IMR-90 (cell line): ENCODE data around the gene ROBO1. TPM values are rescaled to one million over a fixed set of nuclear protein-coding genes. Genes with fewer than 3 reads are reported as not detected.

Experiments used
- ATAC-seq: fragments of 200-7000 bp; cut with Tn5 transposase; 2 replicates; pipeline ENCODE4 v1.9.1; 2020; ENCODE audit warnings: low read depth, mild to moderate bottlenecking, moderate library complexity
- BruUV-seq: library from RNA; stranded (reverse); fragments of 400-500 nt; replicated peaks from 2 replicates; lab custom pipeline; 2021; lab: Mats Ljungman, UMichigan
- CTCF ChIA-PET: fragments of 300-600 bp; formaldehyde crosslinking; extraction: SDS; loops from one replicate; lab custom pipeline; 2021; ENCODE audit warnings: antibody characterized with exemption; lab: Yijun Ruan, JAX
- POLR2A ChIA-PET: fragments of 300-600 bp; sonication (Branson Sonifier 250); formaldehyde crosslinking; loops from one replicate; lab custom pipeline; 2022; ENCODE audit warnings: antibody characterized with exemption; ENCODE audit not compliant: unreplicated experiment; lab: Charles Lee
- DNase-seq: peaks from one replicate; pipeline ENCODE4 v3.0.0; 2013
- H2AFZ ChIP-seq: replicated peaks from 2 replicates; pipeline ENCODE3; 2013; ENCODE audit warnings: low read length, mild to moderate bottlenecking; ENCODE audit not compliant: poor library complexity
- H2AK5ac ChIP-seq: 2 replicates; pipeline ENCODE4 v1.6.1; 2013; ENCODE audit warnings: low read depth, low read length, inconsistent platforms
- H2AK9ac ChIP-seq: replicated peaks from 2 replicates; pipeline ENCODE3; 2013; ENCODE audit warnings: mild to moderate bottlenecking, low read depth, low read length, moderate library complexity; ENCODE audit not compliant: poor library complexity
- H2BK120ac ChIP-seq: 2 replicates; pipeline ENCODE4 v1.6.1; 2013; ENCODE audit warnings: low read depth, low read length, inconsistent platforms
- H2BK15ac ChIP-seq: 3 replicates; pipeline ENCODE4 v1.6.1; 2013; ENCODE audit warnings: low read depth, low read length, inconsistent platforms
- H2BK20ac ChIP-seq: 2 replicates; pipeline ENCODE4 v1.6.1; 2013; ENCODE audit warnings: low read depth, mild to moderate bottlenecking, inconsistent platforms, low read length, moderate library complexity
- H2BK5ac ChIP-seq: 2 replicates; pipeline ENCODE4 v1.6.1; 2013; ENCODE audit warnings: mild to moderate bottlenecking, low read depth, low read length, inconsistent platforms; ENCODE audit not compliant: poor library complexity, severe bottlenecking
- H3K14ac ChIP-seq: replicated peaks from 2 replicates; pipeline ENCODE4 v1.6.1; 2013; ENCODE audit warnings: low read depth, low read length, inconsistent platforms
- H3K18ac ChIP-seq: 2 replicates; pipeline ENCODE4 v1.6.1; 2013; ENCODE audit warnings: low read depth, low read length, control low read depth
- H3K23ac ChIP-seq: 2 replicates; pipeline ENCODE4 v1.6.1; 2013; ENCODE audit warnings: low read depth, low read length, inconsistent platforms
- H3K27ac ChIP-seq: 2 replicates; pipeline ENCODE4 v1.5.1; 2013; ENCODE audit warnings: mild to moderate bottlenecking, control low read depth, low read length; ENCODE audit not compliant: insufficient read depth
- H3K27me3 ChIP-seq: 2 replicates; pipeline ENCODE4 v1.6.1; 2013; ENCODE audit warnings: low read length; ENCODE audit not compliant: control insufficient read depth, insufficient read depth
- H3K36me3 ChIP-seq: 2 replicates; pipeline ENCODE4 v1.6.1; 2013; ENCODE audit warnings: low read length, mixed read lengths; ENCODE audit not compliant: control insufficient read depth, insufficient read depth
- H3K4ac ChIP-seq: 2 replicates; pipeline ENCODE4 v1.6.1; 2013; ENCODE audit warnings: low read depth, low read length, inconsistent platforms
- H3K4me1 ChIP-seq: 2 replicates; pipeline ENCODE4 v1.6.1; 2013; ENCODE audit warnings: low read length, mixed read lengths; ENCODE audit not compliant: control insufficient read depth, insufficient read depth
- H3K4me2 ChIP-seq: 2 replicates; pipeline ENCODE4 v1.6.1; 2013; ENCODE audit warnings: low read depth, mild to moderate bottlenecking, control low read depth, low read length, moderate library complexity
- H3K4me3 ChIP-seq: 2 replicates; pipeline ENCODE4 v1.5.1; 2013; ENCODE audit warnings: low read depth, mild to moderate bottlenecking, control low read depth, low read length, moderate library complexity; ENCODE audit not compliant: insufficient read depth
- H3K56ac ChIP-seq: 2 replicates; pipeline ENCODE4 v1.6.1; 2013; ENCODE audit warnings: low read length, inconsistent platforms; ENCODE audit not compliant: insufficient read depth; ENCODE audit errors: extremely low read depth
- H3K79me1 ChIP-seq, 2 experiments: 2 replicates each; pipeline ENCODE4 v1.6.1; 2013; ENCODE audit warnings: low read length in 2 of 2, inconsistent platforms in 1 of 2, low read depth in 1 of 2
- H3K9ac ChIP-seq: 2 replicates; pipeline ENCODE4 v1.6.1; 2013; ENCODE audit warnings: low read depth, low read length, control low read depth
- H3K9me1 ChIP-seq: 2 replicates; pipeline ENCODE4 v1.6.1; 2013; ENCODE audit warnings: low read length, inconsistent platforms; ENCODE audit not compliant: insufficient read depth
- H3K9me3 ChIP-seq: 2 replicates; pipeline ENCODE4 v1.6.1; 2013; ENCODE audit warnings: low read length; ENCODE audit not compliant: control insufficient read depth, insufficient read depth
- H4K20me1 ChIP-seq: 2 replicates; pipeline ENCODE4 v1.6.1; 2013; ENCODE audit warnings: low read length, inconsistent platforms; ENCODE audit not compliant: insufficient read depth
- H4K5ac ChIP-seq: 2 replicates; pipeline ENCODE4 v1.6.1; 2013; ENCODE audit warnings: mild to moderate bottlenecking, low read depth, low read length, control low read depth
- H4K8ac ChIP-seq, 2 experiments: 2 replicates each; pipeline ENCODE4 v1.6.1; 2013; ENCODE audit warnings: low read depth in 2 of 2, low read length in 2 of 2, control low read depth in 1 of 2, inconsistent platforms in 1 of 2
- H4K91ac ChIP-seq: 2 replicates; pipeline ENCODE4 v1.6.1; 2013; ENCODE audit warnings: low read depth, low read length, inconsistent platforms; ENCODE audit not compliant: insufficient read depth
- CEBPB ChIP-seq: IDR thresholded peaks from 2 replicates; pipeline ENCODE4 v1.6.1; 2012; ENCODE audit warnings: low read depth, low read length, improper control_type of control experiment
- FOS ChIP-seq: fragments of 150-350 bp; IDR thresholded peaks from 2 replicates; pipeline ENCODE4 v1.6.1; 2016; ENCODE audit warnings: low read depth, low read length
- MAFK ChIP-seq: IDR thresholded peaks from 2 replicates; pipeline ENCODE4 v1.6.1; 2012; ENCODE audit warnings: low read depth, low read length, improper control_type of control experiment
- NFE2L2 ChIP-seq: fragments of 150-350 bp; IDR thresholded peaks from 2 replicates; pipeline ENCODE4 v1.6.1; 2016; ENCODE audit warnings: low read depth, mild to moderate bottlenecking, low read length
- POLR2A ChIP-seq: IDR thresholded peaks from 2 replicates; pipeline ENCODE4 v1.6.1; 2012; ENCODE audit warnings: mild to moderate bottlenecking, low read depth, low read length
- RAD21 ChIP-seq: IDR thresholded peaks from 2 replicates; pipeline ENCODE4 v1.6.1; 2012; ENCODE audit warnings: low read length, improper control_type of control experiment
- SMC3 ChIP-seq: fragments of 150-350 bp; IDR thresholded peaks from 2 replicates; pipeline ENCODE4 v1.6.1; 2016; ENCODE audit warnings: low read depth, mild to moderate bottlenecking, antibody characterized with exemption, low read length, moderate library complexity
- whole genome bisulfite sequencing, 2 experiments: methylation state at CpG; one replicate each; pipeline versions ENCODE4 v1.1.5 to v1.1.7; 2013; ENCODE audit warnings: missing lambda C conversion rate in 2 of 2; ENCODE audit not compliant: insufficient read length in 1 of 2; ENCODE audit errors: extremely low coverage in 2 of 2; 5-methylcytosine and 5-hydroxymethylcytosine counted together
- dilution Hi-C: fragments of 300-500 bp; cut with HindIII; formaldehyde crosslinking; loops from one replicate; pipeline ENCODE4 v1.14.3; 2018; ENCODE audit warnings: low sequenced_read_pairs; ENCODE audit not compliant: unreplicated experiment
- in situ Hi-C: fragments of 300-500 bp; cut with MboI; formaldehyde crosslinking; loops from 3 replicates; pipeline ENCODE4 v1.14.3; 2019; ENCODE audit warnings: low sequenced_read_pairs, inconsistent platforms, mixed read lengths
- intact Hi-C: fragments of 100-400 bp; cut with micrococcal nuclease; formaldehyde crosslinking; loops from 2 replicates; pipeline ENCODE4 v1.10.0; 2022
- polyA plus RNA-seq, 3 experiments: library from polyadenylated mRNA; depleted of rRNA; stranded (reverse); fragments of >200 nt; gene quantifications; 2 replicates each; pipeline ENCODE4 v1.2.3, GENCODE V29; 2012; ENCODE audit warnings: low replicate concordance in 1 of 3
- total RNA-seq: library from RNA; depleted of rRNA; stranded (reverse); fragments of >200 nt; gene quantifications from 2 replicates; pipeline ENCODE4 v1.2.3, GENCODE V29; 2012

ROBO1 gene
- total and polyA plus RNA-seq, 2 of the 4 experiments (the other 2 are of a cell fraction): 24.1 to 53.9 TPM

GRCh38 chr3:79639855-79640254, 127.9 kb downstream of the ROBO1 start:
- H4K5ac ChIP-seq: no peak overlapping the region
- no peaks in the 10 kb centered on the region for H3K36me3 ChIP-seq
- no peak overlapping the region for H3K4me3 ChIP-seq
- no peak overlapping the region for H3K4me2 ChIP-seq
- no CpG with 5 or more reads among the region's 2 CpGs for WGBS, 2 experiments
- in situ Hi-C loops (no loop called here), intact Hi-C loops (no loop called here), dilution Hi-C loops (no loop called here)
- no peak overlapping the region for H2BK20ac ChIP-seq
- H2AK9ac ChIP-seq: no peak overlapping the region
- H3K27ac ChIP-seq: no peak overlapping the region
- H3K79me1 ChIP-seq: no peaks in the 10 kb centered on the region
- H4K91ac ChIP-seq: no peak overlapping the region
- H2BK15ac ChIP-seq: no peak overlapping the region
- no peak overlapping the region for H4K8ac ChIP-seq
- no peak overlapping the region for H3K23ac ChIP-seq
- ATAC-seq (no peak), DNase-seq (no peak)
- H2BK120ac ChIP-seq: no peak overlapping the region
- no peak overlapping the region for H3K18ac ChIP-seq
- no peak overlapping the region for H2BK5ac ChIP-seq
- no peak for TF ChIP-seq NFE2L2
- peak; percentile 66 for TF ChIP-seq MAFK
- no peak for TF ChIP-seq SMC3
- no peak for TF ChIP-seq CEBPB
- no peak for TF ChIP-seq RAD21
- TF ChIP-seq FOS: no peak
- TF ChIP-seq POLR2A: no peak
- no TSS peak for BruUV-seq
- H2AFZ ChIP-seq: no peak overlapping the region
- H3K9ac ChIP-seq: no peak overlapping the region
- H3K9me1 ChIP-seq: no peaks in the 10 kb centered on the region
- POLR2A ChIA-PET: no interaction called here
- H3K27me3 ChIP-seq: no peaks in the 10 kb centered on the region
- no peaks in the 10 kb centered on the region for H3K9me3 ChIP-seq
- H3K4ac ChIP-seq: no peak overlapping the region
- no peak overlapping the region for H3K56ac ChIP-seq
- H4K20me1 ChIP-seq: no peaks in the 10 kb centered on the region
- H3K4me1 ChIP-seq: no peaks in the 10 kb centered on the region
- CTCF ChIA-PET: no interaction called here
- H3K14ac ChIP-seq: no peak overlapping the region
- no peak overlapping the region for H2AK5ac ChIP-seq
